MM.1S (cell line): Measurements from ENCODE around the gene DDIT4.

Source experiments
- DNase-seq: peaks from one replicate; pipeline ENCODE4 v3.0.0-alpha.2; 2015
- H2AFZ ChIP-seq: fragments of 300-600 bp; sonication (generic); 2 replicates; pipeline ENCODE4 v1.6.0; 2016; ENCODE audit warnings: antibody characterized with exemption, low read length
- H3F3A ChIP-seq: fragments of 300-600 bp; sonication (generic); 2 replicates; pipeline ENCODE4 v1.6.1; 2016; ENCODE audit warnings: mild to moderate bottlenecking, antibody characterized with exemption, low read length, moderate library complexity, mixed read lengths; ENCODE audit not compliant: insufficient read depth
- H3K27ac ChIP-seq: fragments of 300-600 bp; sonication (generic); 2 replicates; pipeline ENCODE4 v1.5.1; 2016; ENCODE audit warnings: mild to moderate bottlenecking, low read length
- H3K27me3 ChIP-seq: fragments of 300-600 bp; sonication (generic); replicated peaks from 2 replicates; pipeline ENCODE4 v1.6.0; 2016; ENCODE audit warnings: low read length; ENCODE audit not compliant: insufficient read depth
- H3K36me3 ChIP-seq: fragments of 300-600 bp; sonication (generic); replicated peaks from 2 replicates; pipeline ENCODE4 v1.6.1; 2016; ENCODE audit warnings: mild to moderate bottlenecking, low read length, mixed read lengths; ENCODE audit not compliant: insufficient read depth
- H3K4me1 ChIP-seq: fragments of 300-600 bp; sonication (generic); 2 replicates; pipeline ENCODE4 v1.6.1; 2016; ENCODE audit warnings: low read length, mixed read lengths
- H3K4me2 ChIP-seq: fragments of 300-600 bp; sonication (generic); 2 replicates; pipeline ENCODE4 v1.6.0; 2016; ENCODE audit warnings: low read depth, low read length
- H3K4me3 ChIP-seq: fragments of 300-600 bp; sonication (generic); 2 replicates; pipeline ENCODE4 v1.5.1; 2016; ENCODE audit warnings: low read length, mixed read lengths
- H3K79me2 ChIP-seq: fragments of 300-600 bp; sonication (generic); 2 replicates; pipeline ENCODE4 v1.6.1; 2016; ENCODE audit warnings: mixed run types, low read length, mixed read lengths
- H3K9ac ChIP-seq: fragments of 300-600 bp; sonication (generic); 2 replicates; pipeline ENCODE4 v1.6.1; 2016; ENCODE audit warnings: low read length, mixed read lengths
- H3K9me2 ChIP-seq: fragments of 300-600 bp; sonication (generic); replicated peaks from 2 replicates; pipeline ENCODE4 v1.6.1; 2016; ENCODE audit warnings: mild to moderate bottlenecking, low read length, mixed read lengths; ENCODE audit not compliant: insufficient read depth
- H3K9me3 ChIP-seq: fragments of 300-600 bp; sonication (generic); replicated peaks from 2 replicates; pipeline ENCODE4 v1.6.1; 2016; ENCODE audit warnings: mild to moderate bottlenecking, low read length, mixed read lengths; ENCODE audit not compliant: insufficient read depth
- H4K20me1 ChIP-seq: fragments of 300-600 bp; sonication (generic); 2 replicates; pipeline ENCODE4 v1.6.1; 2016; ENCODE audit warnings: mild to moderate bottlenecking, low read length, moderate library complexity, mixed read lengths; ENCODE audit not compliant: insufficient read depth
- CTCF ChIP-seq: fragments of 300-600 bp; sonication (generic); IDR thresholded peaks from 2 replicates; pipeline ENCODE4 v1.5.1; 2016; ENCODE audit warnings: antibody characterized with exemption, low read length, mixed read lengths
- EZH2 ChIP-seq: fragments of 300-600 bp; sonication (generic); optimal IDR thresholded peaks from 2 replicates; pipeline ENCODE3; 2017; ENCODE audit warnings: low read depth, mild to moderate bottlenecking, antibody characterized with exemption, low read length, mixed read lengths
- EZH2phosphoT487 ChIP-seq: fragments of 300-600 bp; sonication (generic); IDR thresholded peaks from 2 replicates; pipeline ENCODE4 v1.6.1; 2018; ENCODE audit warnings: antibody characterized with exemption, low read length

DDIT4 gene

GRCh38 chr10:72261784-72262404, 11.8 kb upstream of the DDIT4 start:
- peak overlapping the region; percentile 70; the same call in 1 of the 2 replicates for H3K4me3 ChIP-seq
- no peaks in the 10 kb centered on the region for H3K27me3 ChIP-seq
- TF ChIP-seq EZH2phosphoT487, result no peak
- no peak for TF ChIP-seq CTCF
- no peak for TF ChIP-seq EZH2
- H3K9me2 ChIP-seq, result no peaks in the 10 kb centered on the region
- H2AFZ ChIP-seq, result peak overlapping the region; percentile 35; the same call in 1 of the 2 replicates
- no peaks in the 10 kb centered on the region for H3K36me3 ChIP-seq
- no peaks in the 10 kb centered on the region for H4K20me1 ChIP-seq
- H3K27ac ChIP-seq, result peak overlapping the region; percentile 99
- H3F3A ChIP-seq, result peaks cover 46% of the 10 kb centered on the region
- H3K4me1 ChIP-seq, result peaks cover 63% of the 10 kb centered on the region
- H3K4me2 ChIP-seq, result peak overlapping the region; percentile 97
- no peaks in the 10 kb centered on the region for H3K9me3 ChIP-seq
- peak; percentile 36 for DNase-seq
- H3K9ac ChIP-seq, result peak overlapping the region; percentile 83
- no peaks in the 10 kb centered on the region for H3K79me2 ChIP-seq

- no peaks in the 10 kb centered on the region for H3K9me3 ChIP-seq
- H2AFZ ChIP-seq, result peak overlapping the region; percentile 42; the same call in 1 of the 2 replicates
- no peak overlapping the region for H3K4me3 ChIP-seq
- DNase-seq, result peak; percentile 92
- no peaks in the 10 kb centered on the region for H3K27me3 ChIP-seq
- H3K36me3 ChIP-seq, result no peaks in the 10 kb centered on the region
- peaks cover 46% of the 10 kb centered on the region for H3F3A ChIP-seq
- H3K9me2 ChIP-seq, result no peaks in the 10 kb centered on the region
- no peak for TF ChIP-seq CTCF
- TF ChIP-seq EZH2, result no peak
- TF ChIP-seq EZH2phosphoT487, result no peak
- H3K4me2 ChIP-seq, result peak overlapping the region; percentile 19
- H3K79me2 ChIP-seq, result no peaks in the 10 kb centered on the region
- peaks cover 53% of the 10 kb centered on the region for H3K4me1 ChIP-seq
- H3K9ac ChIP-seq, result peak overlapping the region; percentile 51
- H4K20me1 ChIP-seq, result no peaks in the 10 kb centered on the region
- H3K27ac ChIP-seq, result peak overlapping the region; percentile 99
Observed at GRCh38 chr10:72263613-72264241, 10.0 kb upstream of the DDIT4 start.

GRCh38 chr10:72264536-72264935, 9.2 kb upstream of the DDIT4 start:
- no peaks in the 10 kb centered on the region for H4K20me1 ChIP-seq
- H3K4me1 ChIP-seq, result peaks cover 45% of the 10 kb centered on the region
- H3K79me2 ChIP-seq, result no peaks in the 10 kb centered on the region
- no peaks in the 10 kb centered on the region for H3K9me3 ChIP-seq
- no peak for TF ChIP-seq CTCF
- no peak for TF ChIP-seq EZH2
- no peak for TF ChIP-seq EZH2phosphoT487
- H3K27me3 ChIP-seq, result no peaks in the 10 kb centered on the region
- H3K27ac ChIP-seq, result peak overlapping the region; percentile 99; the same call in 1 of the 2 replicates
- H3K36me3 ChIP-seq, result no peaks in the 10 kb centered on the region
- no peak overlapping the region for H3K9ac ChIP-seq
- no peak overlapping the region for H2AFZ ChIP-seq
- no peak overlapping the region for H3K4me3 ChIP-seq
- peaks cover 42% of the 10 kb centered on the region for H3F3A ChIP-seq
- no peak for DNase-seq
- H3K4me2 ChIP-seq, result no peak overlapping the region
- H3K9me2 ChIP-seq, result no peaks in the 10 kb centered on the region
